ENCODE data around the gene FSIP1.

The FSIP1 gene

DNA sequence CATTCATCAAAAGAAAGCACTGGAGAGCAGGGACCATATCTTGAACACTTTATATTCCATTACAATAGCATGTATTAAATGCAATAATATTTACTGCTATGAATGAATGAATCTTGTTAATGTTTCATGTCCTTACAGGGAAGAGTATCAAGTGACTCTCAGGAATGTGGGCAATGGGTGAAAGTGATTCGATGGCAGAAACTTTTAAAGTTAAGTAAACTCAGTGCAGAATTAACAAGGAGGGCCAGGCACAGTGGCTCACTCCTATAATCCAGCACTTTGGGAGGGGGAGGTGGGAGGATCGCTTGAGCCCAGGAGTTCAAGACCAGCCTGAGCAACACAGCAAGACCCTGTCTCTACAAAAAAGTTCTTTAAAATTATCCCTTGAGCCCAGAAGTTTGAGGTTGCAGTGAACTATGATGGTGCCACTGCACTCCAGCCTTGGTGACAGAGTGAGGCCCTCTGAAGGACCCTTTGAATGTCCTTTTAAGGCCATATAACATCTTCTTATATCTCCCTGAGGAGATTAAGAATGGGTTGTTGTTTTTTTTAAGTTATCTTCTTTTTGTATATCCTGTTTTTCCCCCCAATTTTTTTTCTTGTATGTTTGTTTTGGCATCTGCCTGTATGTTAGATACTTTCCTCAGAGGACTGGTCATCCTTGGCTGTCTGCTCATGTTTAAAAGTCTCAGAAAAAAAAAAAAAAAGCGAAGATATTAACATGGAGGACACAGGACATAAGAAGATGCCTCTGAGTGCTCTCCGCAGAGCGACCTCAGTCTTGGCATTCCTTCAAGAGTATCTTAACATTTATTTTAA, 9.6 kb upstream of the FSIP1 start:
- DNase-seq (ENCODE audit: low spot score) = no peak

DNA sequence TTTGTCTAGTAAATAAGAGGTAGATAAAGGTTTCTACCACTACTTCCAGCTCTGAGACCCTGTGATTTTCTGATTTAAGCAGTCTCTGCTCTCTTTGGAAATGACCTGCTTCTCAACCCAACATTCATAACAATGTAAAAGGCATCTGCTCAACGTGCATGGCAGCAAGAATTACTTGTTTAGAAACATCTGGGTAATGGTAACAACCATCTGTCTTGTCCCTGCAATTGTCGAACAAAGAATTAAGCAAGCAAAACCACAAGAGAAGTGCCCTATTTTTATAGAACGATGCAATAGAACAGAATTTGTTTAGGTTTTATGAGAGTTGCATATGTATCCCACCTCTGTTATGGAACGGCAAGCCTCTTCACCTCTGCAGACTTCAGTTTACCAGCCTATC, 7.1 kb upstream of the FSIP1 start:
- no peak for DNase-seq (ENCODE audit: low spot score)

DNA sequence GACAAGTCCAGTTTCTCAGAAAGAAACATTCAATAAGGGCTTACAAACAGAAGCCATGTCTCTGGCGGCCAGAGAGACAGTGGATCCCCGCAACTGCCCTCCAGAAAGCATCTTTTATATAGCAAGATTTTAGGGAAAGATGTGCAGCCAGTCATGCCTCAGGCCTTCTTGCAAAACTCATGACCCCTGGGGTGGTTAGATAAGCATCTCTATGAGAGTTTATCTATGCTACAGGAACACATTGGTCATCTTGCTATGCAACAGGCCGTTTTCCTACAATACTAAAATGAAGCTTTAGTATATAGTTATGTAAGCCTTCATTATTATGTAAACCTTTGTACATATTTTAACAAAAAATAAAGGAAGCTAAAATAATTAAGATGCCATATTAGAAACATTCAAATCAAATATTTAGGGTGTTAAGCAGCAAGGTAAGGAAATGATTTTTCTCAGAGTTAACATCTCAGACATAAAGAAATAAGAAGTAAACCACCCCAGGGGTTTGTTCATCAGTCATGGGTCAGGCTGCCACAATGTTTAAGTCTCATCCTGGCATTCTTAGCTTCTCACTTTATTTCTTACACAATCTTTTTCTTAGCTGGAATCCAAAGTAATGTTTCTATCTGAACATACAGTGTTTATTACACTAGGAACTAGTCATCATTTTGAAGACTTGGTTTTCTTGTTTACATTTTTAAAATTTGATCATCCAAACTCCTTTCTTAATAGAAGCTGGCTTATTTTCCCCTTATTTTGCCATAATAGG, 6.3 kb upstream of the FSIP1 start:
- peak; percentile 24 for DNase-seq (ENCODE audit: low spot score)

DNA sequence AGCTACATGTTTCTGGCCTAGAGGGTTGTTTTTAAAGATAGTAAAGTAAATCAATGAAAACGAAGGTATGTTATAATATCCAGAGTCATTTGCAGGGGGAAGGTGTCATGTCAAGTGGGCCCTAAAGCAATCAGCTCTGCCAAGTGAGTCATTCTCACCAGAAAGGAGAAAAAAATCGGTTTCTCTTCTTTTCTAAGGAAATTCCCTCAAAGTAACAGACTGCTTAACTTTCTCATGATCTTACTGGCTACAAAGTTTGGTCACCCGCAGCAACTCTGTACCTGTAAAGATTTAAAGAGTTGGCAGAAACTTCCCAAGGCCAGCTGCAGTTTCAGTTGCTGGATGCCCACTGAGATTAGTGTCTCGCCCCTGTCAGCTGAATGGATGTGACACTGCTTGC, 5.5 kb upstream of the FSIP1 start:
- DNase-seq (ENCODE audit: low spot score) = no peak

DNA sequence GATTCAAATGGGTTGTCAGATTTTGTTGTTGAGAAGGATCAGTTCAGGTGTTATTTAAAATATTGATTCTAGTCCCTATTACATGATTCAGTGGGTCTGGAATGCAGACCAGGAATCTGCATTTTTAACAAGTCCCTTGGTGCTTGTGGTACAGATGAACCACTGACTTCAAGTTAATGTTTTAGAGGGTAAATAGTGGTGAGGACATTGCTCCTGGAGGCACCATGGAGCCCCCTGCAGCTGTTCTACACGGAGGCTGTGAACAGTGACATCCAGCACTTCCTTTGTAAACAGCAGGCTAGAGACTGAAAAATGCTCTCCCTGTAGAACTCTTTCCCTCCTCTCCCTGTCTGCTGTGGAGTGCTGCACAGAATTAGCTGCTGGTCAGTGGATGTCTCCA, 4.8 kb upstream of the FSIP1 start:
- no peak for DNase-seq (ENCODE audit: low spot score)

DNA sequence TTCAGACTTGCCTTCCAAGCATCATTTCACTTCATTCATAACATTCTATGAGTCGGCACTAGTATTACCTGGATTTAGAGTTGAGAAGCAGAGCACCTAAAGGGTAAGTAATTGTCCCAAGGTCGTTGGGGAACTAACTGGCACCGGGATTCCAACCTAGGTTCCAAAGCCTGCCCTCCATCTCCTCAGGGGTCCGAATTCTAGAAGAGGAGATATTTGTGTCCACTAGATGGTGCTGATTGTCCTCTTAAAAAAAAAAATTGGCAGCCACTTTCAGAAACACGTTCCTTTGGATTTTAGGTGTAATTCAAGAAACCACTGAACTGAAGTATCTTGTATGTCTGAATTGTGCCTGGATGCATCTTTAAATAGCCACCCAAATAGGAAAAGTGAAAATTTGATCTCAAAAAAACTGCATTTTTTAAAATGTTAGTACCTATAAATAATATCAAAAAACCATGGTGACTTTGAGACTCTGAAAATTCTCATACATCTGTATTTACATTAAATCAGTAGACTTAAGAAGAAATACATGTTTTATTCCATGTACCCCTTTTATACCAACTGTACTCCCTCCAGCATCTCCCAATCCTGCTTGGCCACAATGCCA, 3.9 kb upstream of the FSIP1 start:
- DNase-seq (ENCODE audit: low spot score) = peak; percentile 56

DNA sequence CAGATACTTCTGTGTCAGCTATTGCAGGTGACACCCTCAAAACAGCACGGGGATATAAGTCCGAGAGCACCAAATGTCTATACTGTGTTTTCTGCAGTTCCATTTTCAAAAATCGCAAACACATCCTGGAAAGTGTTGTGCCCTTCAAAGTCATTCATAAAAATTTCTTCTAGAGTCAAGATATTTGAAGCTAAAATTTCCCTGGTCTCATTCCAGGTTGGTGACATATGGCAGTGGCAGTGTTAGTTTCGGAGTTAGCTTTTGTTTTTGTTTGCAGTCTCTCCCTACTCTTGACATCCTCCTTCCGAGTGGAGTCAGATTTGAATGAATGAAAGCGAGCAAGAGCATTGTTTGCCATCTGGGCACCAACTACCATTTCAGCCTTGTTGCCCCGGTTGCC, 3.2 kb upstream of the FSIP1 start:
- no peak for DNase-seq (ENCODE audit: low spot score)

DNA sequence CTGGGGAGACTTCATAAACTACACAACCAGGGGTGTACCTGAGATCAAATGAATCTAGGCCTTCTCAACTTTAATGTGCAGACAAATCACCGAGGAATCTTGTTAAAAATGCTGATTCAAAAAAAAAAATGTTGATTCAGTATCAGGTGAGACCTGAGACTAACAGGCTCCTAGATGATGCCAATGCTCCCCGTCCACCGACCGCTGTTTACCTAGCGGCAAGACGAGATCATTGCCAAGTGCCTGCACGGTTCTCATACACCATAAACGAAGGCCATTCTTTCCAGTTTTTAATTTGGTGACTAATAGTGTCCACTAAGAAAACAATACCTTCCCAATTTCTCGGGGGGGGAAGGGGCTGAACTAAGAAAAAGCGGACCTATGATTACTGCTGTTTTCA, 2.5 kb upstream of the FSIP1 start:
- no peak for DNase-seq (ENCODE audit: low spot score)

DNA sequence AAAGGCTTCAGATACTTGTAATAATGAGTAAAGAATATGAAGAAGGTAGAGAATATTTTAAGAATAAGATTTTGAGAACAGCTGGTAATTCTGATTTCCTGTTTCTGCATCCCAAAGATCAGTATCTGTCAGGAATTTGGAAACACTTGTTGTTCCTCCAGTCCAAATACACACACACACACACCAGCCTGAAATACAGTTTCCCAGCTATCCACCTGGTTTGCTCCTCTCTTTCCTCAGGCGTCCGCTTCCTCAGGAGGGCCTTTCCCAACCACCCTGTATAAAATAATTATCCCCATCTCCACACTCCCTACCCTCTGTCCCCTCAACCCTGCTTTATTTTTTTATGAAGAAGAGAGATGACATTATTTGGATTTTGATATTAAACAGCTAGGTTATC, 2.0 kb upstream of the FSIP1 start:
- DNase-seq (ENCODE audit: low spot score) = no peak

DNA sequence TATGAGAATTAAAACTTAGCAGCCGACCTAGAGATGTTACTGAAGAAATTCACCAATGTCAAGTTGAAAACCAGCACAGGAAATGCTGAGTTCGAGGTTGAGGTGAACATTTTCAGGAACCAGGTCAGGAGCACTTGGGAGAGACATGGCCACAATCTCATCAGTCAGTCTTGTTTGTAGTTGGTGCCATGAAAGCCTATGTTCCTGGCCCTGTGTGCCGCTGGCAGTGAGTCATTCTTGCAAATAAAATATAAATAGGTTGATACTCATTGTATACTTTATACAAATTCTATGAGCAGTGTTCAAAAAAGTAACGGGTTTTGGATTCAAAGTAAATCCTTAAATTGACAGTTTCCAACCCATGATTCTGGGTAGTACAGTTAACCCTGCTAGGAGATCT, 1.5 kb upstream of the FSIP1 start:
- DNase-seq (ENCODE audit: low spot score) = no peak

DNA sequence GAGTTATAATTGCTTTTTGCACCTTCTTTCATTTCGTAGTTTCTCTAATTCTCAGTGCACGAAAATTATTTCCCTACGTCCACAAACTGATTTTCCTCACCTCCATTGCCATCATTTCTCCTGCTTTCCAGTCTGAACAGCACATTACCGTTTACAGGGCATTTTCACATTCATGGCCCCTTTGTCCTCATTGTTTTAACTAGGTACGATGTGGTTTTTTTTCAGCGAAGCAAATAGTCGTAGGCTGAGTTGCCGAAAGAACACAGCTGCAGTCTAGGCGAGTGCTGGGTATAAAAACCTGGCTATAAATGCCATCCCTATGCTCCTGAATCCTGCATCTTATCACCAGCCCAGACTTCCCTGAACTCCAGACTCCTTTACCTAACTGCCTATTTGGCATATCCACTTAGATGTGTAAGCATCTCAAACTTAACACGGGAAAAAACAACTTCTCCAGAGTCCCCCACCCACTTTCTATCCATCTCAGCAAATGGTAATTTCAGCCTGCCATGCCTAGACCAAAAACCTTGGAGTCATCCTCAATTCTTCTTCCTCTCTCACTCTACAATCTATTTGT, 691 bp upstream of the FSIP1 start:
- DNase-seq (ENCODE audit: low spot score) = no peak

DNA sequence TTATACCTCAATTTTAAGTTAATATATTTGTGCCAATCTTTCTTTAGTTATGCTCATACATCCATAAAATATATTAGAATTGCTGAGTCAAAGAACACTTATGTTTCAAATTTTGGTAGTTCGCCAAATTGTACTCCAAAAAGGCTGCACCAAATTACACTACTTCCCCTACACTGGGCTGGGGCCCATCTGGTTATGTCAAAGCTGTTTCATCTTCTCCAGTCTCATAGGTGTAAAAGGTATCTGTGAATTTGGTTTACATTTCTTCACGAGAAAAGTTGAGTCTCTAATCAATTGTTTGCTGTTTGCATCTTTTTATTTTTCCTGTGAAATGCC, 706 bp downstream of the FSIP1 start:
- DNase-seq (ENCODE audit: low spot score) = no peak

DNA sequence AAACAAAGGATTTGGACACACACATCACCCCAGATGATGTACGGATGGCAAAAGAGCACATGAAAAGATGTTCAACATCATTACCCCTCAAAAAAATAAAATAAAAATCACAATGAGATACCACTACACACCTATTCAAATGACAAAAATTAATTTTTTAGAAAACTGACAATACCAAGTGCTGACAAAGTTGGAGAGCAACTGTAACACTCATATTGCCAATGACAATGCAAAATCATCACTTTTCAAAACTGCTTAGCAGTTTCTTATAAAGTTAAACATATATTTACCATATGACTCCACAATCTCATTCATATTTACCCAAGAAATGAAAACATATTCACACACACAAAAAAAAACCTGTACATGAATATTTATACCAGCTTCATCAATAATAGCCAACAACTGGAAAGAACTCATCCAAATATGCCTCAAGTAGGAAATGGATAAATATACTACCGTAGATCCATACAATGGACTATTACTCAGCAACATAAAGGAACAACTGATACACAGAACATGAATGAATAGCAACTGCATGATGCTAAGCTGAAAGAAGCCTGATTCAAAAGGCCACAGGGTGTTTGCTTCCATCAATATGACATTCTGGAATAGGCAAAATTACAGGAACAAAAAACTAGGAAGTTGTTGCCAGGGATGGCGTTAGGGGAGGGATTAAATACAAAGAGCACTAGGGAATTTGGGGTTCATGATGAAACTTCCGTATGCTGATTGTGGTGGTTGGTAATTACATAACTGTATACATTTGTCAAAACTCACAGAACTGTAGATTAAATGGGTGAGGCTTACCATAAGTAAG, 1.3 kb downstream of the FSIP1 start:
- no peak for DNase-seq (ENCODE audit: low spot score)

DNA sequence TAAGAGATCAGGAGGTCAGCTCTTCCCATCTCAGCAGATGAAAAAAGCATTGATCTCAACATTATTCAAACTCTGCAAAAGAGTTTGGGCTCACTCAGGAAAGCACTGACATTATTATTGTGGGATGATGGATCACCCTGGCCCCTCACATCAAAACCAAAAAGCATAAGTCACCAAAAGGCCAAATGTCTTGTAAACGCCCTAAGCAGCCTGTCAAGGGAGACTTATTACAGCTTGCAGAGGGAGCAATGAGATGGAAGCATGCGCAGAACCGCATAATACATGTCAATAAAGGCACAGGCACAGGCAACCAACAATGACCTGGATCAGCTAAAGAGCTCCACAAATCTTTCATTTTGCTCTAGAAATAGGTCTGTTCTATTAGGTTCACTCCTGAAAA, 4.6 kb downstream of the FSIP1 start:
- no peak for DNase-seq (ENCODE audit: low spot score)

DNA sequence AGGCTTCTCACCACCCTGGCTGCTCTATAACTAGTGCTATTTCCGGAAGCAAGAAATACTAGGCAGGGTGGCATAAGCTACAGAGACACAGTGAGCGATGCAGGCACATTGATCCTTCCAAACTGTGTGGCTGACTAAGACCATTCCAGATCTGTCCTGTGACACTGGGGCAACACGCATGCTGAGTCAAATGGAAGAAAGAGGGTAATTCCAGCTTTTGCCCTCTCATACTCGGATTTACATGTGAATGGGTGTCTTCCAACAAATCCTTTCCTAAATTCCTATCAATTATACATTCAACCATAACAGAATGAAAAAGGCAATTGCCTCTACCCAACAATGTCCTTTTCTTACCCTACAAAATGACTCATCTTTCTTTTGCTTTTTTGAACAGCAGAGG, 5.1 kb downstream of the FSIP1 start:
- DNase-seq (ENCODE audit: low spot score) = no peak

DNA sequence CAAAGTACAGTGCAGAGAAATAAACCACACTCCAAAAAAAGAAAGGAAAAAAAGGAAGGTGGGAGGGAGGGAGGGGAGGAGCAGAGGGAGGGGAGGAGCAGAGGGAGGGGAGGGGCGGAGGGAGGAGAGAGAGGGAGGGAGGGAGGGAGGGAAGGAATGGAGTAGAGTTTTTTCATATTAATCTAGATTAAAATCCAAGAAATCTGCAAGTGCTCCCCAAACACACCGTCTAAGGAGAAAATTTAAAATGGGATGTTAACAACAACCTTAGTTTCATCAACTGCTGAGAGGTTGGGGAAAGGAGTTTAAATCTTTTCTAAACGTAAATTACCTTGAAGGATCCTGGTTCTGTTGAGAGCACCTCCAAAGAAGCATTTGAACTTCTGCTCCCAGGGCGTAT, 6.6 kb downstream of the FSIP1 start:
- DNase-seq (ENCODE audit: low spot score) = no peak

DNA sequence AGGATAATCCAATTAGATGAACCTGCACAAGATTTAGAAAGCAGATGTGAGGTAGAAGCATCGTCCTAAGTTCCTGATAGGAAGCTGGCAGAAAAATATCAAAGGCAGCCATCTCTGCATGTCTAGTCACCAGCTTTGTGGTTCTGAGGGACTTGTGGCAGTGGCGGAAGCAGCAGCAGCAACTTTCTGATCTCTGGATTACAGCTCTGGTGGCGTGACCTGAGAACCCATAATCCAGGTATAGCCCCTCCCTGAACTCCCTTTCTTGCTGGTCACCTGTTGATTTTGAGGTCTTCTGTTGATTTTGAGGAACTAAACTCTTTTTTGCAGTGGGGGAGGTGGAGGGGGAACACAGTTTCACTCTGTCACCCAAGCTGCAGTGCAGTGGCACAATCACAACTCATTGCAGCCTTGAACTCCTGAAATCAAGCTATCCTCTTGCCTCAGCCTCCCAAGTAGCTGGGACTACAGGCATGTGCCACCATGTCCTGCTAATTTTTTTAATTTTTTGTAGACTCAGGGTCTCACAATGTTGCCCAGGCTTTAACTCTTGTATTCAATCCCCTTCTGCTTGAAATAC, 7.9 kb downstream of the FSIP1 start:
- no peak for DNase-seq (ENCODE audit: low spot score)

DNA sequence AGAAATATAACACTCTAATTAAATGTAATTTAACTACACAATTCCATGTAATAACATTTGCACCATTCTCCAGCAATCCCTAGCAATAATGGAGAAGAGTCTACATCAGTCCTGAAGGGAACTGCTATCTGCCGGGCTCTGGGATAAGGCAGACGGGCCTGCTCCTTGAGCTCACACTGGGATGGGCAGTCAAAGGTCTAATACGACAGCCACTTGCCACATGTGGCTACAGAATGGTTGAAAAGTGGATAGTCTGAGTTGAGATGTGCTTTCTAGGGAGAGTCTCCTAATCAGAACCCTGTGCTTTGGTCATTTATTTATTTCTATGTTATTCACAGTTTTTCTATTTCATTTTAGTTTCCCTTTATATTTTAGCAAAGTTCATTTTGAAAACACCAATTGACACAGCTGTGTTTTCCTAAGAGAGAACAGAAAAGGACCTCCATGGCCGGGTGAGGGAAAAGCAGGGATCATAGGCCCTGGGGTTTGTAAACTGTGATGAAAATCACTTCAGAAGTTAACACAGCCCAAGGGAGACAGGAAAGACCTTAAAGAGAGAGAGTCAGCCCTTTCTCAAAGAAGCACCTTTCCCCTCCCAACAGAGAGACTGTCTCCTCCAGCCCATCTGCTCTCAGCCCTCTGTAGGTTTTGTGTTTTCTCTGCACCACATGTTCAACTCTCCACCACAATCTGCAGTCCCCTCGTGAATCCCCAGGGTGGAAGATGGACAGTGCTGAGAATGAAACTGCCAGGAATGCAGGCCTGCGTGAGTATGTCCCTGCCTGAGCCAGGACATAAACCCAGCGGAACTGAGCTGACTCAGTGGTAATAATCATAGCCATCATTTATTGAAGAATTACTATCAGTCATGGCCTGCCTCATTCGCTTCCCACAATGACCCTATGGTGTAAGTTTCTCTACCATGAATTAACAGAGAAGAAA, 11.6 kb downstream of the FSIP1 start:
- peak; percentile 85 for DNase-seq (ENCODE audit: low spot score)

DNA sequence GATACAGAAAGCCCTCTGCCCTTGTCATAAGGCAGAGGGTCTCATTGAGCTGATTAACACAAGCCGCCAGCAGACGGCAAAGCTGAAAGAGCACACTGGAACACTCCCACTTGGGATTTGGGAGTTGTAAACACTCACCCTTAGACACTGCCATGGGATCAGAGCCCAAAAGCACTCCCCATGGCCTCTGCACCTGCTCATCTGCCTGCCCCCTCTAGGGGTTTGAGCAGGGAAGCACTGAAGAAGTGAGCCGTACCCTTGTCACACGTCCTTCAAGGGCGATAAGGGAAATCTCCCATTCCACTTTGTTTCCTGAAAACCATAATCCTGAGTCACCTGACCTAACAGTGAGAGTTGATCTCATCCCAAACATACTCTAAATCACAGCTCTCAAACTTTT, 14.7 kb downstream of the FSIP1 start:
- no peak for DNase-seq (ENCODE audit: low spot score)

DNA sequence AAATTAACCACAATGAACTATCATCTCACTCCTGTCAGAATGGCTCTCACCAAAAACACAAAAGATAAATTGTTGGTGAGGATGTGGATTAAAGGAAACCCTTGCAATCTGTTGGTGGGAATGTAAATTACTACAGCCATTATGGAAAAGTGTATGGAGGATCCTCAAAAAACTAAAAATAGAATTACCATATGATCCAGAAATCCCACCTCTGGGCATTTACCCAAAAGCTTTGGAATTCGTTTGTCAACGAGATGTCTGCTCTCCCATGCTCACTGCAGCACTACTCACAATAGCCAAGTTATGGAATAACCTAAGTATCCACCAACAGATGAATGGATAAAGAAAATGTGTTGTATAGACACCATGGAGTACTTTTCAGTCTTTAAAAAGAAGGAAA, 21.6 kb downstream of the FSIP1 start:
- no peak for DNase-seq (ENCODE audit: low spot score)

Measured in GM03348 (cell line).